ENCODE data around the gene PIK3C2G.

- TF ChIP-seq, protein P1, sequence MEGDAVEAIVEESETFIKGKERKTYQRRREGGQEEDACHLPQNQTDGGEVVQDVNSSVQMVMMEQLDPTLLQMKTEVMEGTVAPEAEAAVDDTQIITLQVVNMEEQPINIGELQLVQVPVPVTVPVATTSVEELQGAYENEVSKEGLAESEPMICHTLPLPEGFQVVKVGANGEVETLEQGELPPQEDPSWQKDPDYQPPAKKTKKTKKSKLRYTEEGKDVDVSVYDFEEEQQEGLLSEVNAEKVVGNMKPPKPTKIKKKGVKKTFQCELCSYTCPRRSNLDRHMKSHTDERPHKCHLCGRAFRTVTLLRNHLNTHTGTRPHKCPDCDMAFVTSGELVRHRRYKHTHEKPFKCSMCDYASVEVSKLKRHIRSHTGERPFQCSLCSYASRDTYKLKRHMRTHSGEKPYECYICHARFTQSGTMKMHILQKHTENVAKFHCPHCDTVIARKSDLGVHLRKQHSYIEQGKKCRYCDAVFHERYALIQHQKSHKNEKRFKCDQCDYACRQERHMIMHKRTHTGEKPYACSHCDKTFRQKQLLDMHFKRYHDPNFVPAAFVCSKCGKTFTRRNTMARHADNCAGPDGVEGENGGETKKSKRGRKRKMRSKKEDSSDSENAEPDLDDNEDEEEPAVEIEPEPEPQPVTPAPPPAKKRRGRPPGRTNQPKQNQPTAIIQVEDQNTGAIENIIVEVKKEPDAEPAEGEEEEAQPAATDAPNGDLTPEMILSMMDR (conservative IDR thresholded peaks at IDR 0.05; ENCODE audit: low read length): no peak
- TF ChIP-seq EZH2phosphoT487 (IDR thresholded peaks at IDR 0.05; ENCODE audit: borderline replicate concordance, low read depth, low read length): no peak
Measured at GRCh38 chr12:18339633-18340032, 78.3 kb downstream of the PIK3C2G start.
